Activated CD4-positive, alpha-beta T cell treated with anti-CD3 and anti-CD28 coated beads, Interleukin-2, Interleukin-6, amounts not matched to agents 100 ng/mL and 50 ng/mL, durations not matched to agents 16 hours and 8 hours (primary cell): ENCODE results near the gene ASIC2.

Source experiments
- DNase-seq: peaks from one replicate; pipeline ENCODE4 v3.0.0-alpha.2; 2020

ASIC2 gene

GRCh38 chr17:33112763-33113162, 180.3 kb downstream of the ASIC2 start:
- DNase-seq, result no peak

GRCh38 chr17:33109336-33110072, 183.6 kb downstream of the ASIC2 start:
- DNase-seq, result no peak

GRCh38 chr17:33106525-33107165, 186.4 kb downstream of the ASIC2 start:
- no peak for DNase-seq

GRCh38 chr17:33105911-33106310, 187.2 kb downstream of the ASIC2 start:
- DNase-seq, result no peak

GRCh38 chr17:33099906-33100305, 193.2 kb downstream of the ASIC2 start:
- DNase-seq, result no peak

- DNase-seq, result no peak
Observed at GRCh38 chr17:33099252-33099651, 193.8 kb downstream of the ASIC2 start.

GRCh38 chr17:33097411-33097810, 195.7 kb downstream of the ASIC2 start:
- no peak for DNase-seq

- no peak for DNase-seq
Observed at GRCh38 chr17:33096161-33096560, 196.9 kb downstream of the ASIC2 start.

- no peak for DNase-seq
Observed at GRCh38 chr17:33091271-33091670, 201.8 kb downstream of the ASIC2 start.

- DNase-seq, result no peak
Observed at GRCh38 chr17:33090806-33091205, 202.3 kb downstream of the ASIC2 start.

GRCh38 chr17:33086878-33087277, 206.2 kb downstream of the ASIC2 start:
- no peak for DNase-seq

GRCh38 chr17:33086041-33086440, 207.1 kb downstream of the ASIC2 start:
- DNase-seq, result no peak

GRCh38 chr17:33085256-33085655, 207.8 kb downstream of the ASIC2 start:
- no peak for DNase-seq

GRCh38 chr17:33084755-33085154, 208.3 kb downstream of the ASIC2 start:
- no peak for DNase-seq

- no peak for DNase-seq
Observed at GRCh38 chr17:33082529-33083173, 210.4 kb downstream of the ASIC2 start.

- no peak for DNase-seq
Observed at GRCh38 chr17:33080091-33080490, 213.0 kb downstream of the ASIC2 start.

- no peak for DNase-seq
Observed at GRCh38 chr17:33079201-33079600, 213.9 kb downstream of the ASIC2 start.

- no peak for DNase-seq
Observed at GRCh38 chr17:33076979-33077378, 216.1 kb downstream of the ASIC2 start.

- DNase-seq, result no peak
Observed at GRCh38 chr17:33073416-33073815, 219.7 kb downstream of the ASIC2 start.

- no peak for DNase-seq
Observed at GRCh38 chr17:33072421-33073161, 220.5 kb downstream of the ASIC2 start.

GRCh38 chr17:33071656-33072055, 221.4 kb downstream of the ASIC2 start:
- no peak for DNase-seq

GRCh38 chr17:33057564-33057963, 235.5 kb downstream of the ASIC2 start:
- DNase-seq, result no peak

GRCh38 chr17:33056399-33057146, 236.5 kb downstream of the ASIC2 start:
- DNase-seq, result no peak
